GM18907 (cell line): ENCODE results near the gene ASPSCR1.
"Not testable (repeated sequence)": the region's sequence is repeated elsewhere in the genome, so short reads cannot be mapped to it uniquely, and the experiment has no call there.

ENCODE experiments used
- ATAC-seq: cut with Tn5 transposase; IDR thresholded peaks from one replicate; pipeline ENCODE4 v1.9.1; 2021; ENCODE audit warnings: mild to moderate bottlenecking, moderate library complexity; ENCODE audit not compliant: unreplicated experiment

Gene ASPSCR1

DNA sequence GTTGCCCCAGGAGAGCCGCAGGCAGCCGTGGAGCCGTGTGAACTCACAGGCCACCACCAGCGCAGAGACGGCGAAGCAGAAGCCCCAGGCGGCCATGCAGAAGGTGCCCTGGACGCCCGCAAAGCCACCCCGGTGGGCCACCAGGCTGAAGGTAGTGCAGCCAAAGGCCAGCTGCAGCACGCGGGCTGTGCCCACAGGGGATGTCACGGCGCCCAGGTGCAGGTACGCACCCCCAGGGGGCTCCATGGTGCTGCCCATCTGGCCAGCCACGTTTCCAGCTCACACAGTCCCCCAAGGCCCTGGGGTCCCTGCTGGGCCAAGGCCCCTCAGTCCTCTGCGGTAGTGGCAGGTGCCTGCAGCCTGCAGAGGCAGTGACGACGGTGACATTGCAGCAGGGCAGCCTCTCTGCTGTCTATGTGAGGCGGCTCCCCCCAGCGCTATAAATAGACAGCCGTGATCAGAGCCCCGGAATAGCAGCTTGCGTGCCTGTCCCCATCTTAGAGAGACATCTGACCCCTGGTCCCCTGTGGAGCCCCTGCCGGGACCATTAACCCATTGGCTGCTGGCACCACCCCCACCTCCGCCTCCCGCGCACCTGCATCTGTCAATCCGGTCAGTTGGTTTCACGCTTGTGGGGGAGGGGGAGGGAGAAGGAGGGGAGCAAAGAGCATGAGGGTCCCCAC is 35.8 kb upstream of the ASPSCR1 start:
- ATAC-seq, result no peak

DNA sequence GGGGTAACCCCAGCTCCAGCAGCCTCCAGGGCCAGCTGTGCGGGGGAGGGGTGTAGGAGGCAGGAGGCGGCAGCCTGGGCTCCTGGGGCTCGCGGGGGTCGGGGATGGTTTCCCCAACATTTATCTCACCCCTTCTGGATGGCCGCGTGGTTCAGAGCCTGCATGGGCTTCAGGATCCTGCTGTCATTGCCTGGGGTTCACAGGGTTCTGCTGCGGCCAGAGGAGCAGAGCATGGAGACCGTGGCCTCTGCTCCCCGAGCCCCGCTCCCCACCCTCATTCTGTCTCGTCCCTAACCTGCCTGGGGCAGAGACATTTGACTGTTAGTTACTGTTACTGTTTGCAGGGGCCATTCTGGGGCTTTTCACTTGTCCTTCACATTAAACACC is 35.3 kb upstream of the ASPSCR1 start:
- no peak for ATAC-seq

DNA sequence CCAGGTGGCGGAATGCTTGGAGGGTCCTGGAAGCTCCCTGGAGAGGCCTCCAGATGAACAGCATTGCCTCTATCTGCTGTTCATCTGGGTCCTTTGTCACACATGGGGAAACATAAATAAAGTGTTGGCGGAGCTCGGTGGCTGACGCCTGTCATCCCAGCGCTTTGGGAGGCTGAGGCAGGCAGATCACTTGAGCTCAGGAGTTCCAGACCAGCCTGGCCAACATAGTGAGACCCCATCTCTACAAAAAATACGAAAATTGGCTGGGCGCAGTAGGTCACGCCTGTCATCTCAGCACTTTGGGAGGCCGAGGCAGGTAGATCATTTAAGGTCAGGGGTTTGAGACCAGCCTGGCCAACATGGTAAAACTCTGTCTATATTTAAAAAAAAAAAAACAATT is 32.6 kb upstream of the ASPSCR1 start:
- no peak for ATAC-seq

DNA sequence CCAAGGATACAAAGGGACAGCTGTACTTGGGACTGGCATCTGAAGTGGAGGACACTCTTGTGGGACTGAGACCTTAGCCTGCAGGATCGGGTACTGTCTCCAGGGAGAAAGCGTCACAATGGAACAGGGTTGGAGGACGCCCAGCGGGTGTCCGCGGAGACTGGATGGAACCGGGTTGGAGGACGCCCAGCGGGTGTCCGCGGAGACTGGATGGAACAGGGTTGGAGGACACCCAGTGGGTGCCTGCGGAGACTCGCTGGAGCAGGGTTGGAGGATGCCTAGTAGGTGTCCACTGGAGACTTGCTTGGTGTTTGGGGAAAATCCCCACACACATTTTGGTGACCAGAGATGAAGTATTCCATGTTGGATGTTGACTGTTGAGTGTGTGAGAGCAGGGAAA is 30.2 kb upstream of the ASPSCR1 start, which contains the start of gene MYADML2:
Gene MYADML2, minus strand, starts transcription at position 45 of the 400 bp plus-strand sequence. CDS start 5,492 bp downstream, outside the sequence.
- no peak for ATAC-seq

DNA sequence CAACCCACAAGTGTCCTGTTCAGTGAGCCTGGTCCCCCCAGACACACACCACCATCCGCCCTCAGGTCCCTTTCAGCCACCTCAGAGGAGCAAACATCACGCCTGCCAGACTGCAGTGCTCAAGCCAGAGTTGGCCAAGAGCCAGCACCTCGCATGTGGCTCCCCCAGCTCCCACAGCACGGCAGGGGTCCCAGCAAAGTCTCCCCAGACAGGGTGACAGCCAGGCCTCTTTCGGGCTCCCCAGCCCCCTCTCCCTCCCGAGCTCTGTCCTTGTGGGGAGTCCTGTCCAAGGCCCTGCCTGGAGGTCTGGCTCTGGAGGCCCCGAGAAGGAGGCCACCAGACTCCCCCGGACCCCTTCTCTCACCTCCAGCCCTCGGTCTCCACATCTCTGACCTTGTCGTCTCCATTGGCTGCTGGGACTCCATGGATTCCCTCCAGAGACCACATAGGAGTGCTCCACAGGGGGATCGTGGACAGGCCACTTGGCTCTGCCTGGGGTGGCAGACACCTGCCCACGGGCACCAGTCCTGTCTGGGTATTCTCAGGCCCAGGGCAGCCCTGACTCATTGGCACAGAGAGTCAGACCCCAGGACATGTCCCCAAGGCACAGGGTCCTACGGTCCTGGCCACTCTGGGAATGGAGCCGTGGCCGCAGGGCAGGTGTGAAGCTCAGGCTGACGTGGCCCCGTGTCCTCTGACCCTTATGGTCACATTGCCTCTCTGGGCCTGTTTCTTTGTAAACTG is 28.6 kb upstream of the ASPSCR1 start:
- no peak for ATAC-seq

DNA sequence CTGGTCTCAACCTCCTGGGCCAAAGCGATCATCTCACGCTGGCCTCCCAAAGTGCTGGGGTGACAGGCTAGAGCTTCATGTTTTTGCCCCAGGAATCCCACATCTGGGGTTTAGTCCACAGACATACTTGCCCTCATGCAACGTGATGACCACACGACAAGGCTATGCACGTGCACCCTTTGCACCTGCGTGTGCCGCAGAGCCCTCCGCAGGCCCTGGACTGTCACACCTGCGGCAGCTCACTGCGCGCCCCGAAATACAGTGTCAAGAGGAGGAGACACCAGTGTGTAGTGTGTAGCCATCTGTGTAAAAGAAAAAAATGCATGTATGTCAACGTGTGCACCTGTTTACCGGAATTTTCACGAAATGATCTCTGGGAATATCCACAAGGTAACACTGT is 26.9 kb upstream of the ASPSCR1 start:
- ATAC-seq, result no peak

DNA sequence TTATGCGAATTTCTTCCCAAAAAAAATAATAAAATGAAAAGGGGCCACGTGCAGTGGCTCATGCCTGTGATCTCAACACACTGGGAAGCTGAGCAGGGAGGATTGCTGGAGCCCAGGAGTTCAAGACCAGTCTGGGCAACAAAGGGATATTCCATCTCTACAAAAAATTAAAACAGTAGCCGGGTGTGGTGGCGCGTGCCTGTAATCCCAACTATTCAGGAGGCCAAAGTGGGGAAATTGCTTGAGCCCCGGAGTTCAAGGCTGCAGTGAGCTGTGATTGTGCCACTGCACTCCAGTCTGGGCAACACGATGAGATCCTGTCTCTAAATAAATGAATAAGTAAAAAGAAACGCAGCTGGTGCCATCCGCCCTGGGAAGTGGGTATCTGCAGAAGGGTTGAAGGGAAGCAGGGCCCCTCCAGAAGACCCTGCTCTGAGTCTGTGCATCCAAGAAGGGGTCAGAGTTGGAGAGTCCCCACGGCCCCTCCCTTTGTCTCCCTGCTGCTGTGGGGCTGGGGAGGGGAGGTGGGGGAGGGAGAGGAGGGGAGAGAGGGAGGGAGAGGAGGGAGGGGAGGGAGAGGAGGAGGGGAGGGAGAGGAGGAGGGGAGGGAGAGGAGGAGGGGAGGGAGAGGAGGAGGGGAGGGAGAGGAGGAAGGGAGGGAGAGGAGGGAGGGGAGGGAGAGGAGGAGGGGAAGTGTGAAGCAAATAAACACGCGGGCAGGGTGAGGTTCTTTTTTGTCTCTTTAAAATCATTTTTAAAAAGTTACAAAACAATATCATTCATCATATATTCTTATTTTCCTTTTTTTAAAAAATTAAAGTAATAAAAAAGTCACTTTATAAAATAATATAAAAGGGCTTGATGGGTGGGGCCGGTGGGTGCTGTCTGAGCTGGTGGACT is 25.4 kb upstream of the ASPSCR1 start:
- no peak for ATAC-seq

DNA sequence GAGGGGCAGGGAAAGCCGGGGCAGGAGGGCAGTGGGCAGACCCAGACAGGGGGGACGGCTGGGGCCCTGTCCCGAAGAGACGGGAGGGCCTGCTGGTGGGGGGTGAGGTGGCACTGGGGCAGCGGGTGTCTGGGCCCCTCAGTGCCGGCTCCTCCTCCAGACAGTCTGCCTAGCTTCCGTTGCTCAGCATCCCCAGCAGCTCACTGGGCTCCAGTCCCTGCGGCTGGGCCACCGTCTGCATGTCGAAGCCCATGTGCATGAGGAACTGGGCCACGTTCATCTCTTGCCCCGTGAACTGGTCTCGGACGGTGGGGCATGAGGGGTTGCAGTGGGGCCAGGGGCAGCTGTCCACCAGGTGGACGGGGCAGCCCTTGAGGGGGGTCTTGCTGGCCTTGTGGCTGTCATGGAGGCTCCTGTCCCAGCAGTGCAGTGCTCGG is 24.6 kb upstream of the ASPSCR1 start:
- no peak for ATAC-seq

DNA sequence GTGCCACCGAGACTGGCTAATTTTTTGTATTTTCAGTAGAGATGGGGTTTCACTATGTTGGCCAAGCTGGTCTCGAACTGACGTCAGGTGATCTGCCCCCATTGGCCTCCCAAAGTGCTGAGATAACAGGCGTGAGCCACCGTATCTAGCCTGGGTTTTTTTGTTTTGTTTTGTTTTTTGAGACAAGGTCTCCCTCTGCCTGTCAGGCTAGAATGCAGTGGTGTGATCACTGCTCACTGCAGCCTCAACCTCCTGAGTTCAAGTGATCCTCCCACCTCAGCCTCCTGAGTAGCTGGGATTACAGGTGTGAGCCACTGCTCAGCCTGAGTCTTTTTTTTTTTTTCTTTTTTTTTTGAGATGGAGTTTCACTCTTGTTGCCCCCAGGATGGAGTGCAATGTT is 24.0 kb upstream of the ASPSCR1 start:
- not testable (repeated sequence) for ATAC-seq

DNA sequence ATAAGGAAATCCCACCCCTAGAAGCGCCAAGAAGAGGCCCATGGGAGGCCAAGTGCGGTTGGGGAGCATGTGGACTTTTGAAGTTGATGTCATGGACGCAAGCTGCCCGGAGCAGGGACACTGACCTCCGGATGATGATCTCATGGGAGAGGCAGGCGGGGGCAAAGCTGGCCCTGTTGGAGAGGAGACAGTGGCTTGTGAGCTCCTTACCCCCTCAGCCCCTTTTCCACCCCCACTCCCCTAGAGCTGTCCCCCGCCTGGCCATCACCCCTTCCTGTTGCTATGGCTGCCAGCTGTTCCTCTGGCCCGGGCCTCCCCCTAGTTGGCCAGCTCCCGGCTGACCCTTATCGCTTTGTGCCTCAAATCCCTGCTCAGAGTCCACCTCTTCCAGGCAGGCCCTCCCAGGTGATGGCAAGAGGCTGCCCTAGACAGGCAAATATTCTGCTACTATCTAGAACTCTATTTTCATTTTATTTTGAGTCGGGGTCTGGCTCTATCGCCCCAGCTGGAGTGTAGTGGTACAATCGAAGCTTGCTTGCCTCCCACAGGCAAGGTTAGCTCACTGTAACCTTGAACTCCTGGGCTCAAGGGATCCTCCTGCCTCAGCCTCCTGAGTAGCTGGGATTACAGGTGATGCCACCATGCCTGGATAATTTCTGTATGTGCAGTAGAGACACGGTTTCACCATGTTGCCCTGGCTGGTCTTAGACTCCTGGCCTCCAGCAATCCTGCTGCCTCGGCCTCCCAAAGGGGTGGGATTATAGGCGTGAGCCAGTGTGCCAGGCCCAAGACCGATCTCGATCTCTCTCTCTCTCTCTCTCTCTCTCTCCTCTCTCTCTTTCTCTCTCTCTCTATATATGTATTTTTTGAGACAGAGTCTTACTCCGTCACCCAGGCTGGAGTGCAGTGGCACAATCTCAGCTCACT is 23.0 kb upstream of the ASPSCR1 start:
- no peak for ATAC-seq

DNA sequence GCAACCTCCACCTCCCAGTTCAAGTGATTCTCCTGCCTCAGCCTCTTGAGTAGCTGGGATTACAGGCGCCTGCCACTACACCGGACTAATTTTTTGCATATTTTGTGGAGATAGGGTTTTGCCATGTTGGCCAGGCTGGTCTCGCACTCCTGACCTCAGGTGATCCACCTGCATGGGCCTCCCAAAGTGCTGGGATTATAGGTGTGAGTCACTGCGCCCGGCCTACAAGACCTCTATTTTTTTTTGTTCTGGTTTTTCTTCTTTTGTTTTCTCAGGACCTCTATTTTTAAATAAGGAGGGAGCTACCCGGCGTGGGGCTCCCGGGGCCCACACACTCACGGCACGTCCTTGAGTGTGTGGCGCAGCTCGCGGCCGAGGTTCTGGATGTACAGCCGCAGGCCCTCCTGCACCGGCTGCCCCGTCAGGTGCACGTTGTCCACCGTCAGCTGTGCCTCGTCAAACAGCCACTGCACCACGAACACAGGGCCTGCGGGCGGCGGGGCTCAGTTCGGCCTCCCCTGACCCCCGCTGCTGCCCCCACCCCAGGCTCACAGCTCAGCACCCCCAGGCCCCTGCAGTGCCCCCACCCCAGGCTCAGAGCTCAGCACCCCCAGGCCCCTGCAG is 22.3 kb upstream of the ASPSCR1 start:
- ATAC-seq, result no peak

DNA sequence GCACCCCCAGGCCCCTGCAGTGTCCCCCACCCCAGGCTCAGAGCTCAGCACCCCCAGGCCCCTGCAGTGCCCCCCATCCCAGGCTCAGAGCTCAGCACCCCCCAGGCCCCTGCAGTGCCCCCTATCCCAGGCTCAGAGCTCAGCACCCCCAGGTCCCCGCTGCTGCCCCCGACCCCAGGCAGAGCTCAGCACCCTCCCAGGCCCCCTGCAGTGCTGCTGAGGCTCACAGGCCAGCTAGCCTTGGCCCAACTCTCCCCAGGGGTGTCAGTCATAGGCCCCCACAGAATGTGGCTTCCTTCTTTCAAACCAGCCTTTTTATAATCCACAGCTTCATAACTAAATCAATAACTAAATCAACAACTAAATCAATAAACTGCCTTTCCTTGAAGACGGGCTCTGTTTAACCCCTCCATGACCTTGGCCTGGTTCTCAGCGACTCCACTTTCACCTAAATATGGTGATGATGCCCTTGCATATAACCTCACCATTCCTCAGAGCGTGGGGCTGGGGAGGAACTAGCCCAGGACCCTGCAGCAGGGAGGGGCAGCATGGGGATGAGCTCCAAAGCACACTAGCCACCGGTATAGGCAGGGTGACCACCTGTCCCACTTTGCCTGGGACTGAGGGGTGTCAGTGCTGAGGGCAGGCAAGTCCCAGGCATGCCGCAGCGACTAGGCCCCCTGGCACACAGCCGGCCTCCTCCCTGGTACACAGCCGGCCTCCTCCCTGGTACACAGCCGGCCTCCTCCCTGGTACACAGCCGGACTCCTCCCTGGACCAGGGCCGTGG is 21.5 kb upstream of the ASPSCR1 start:
- no peak for ATAC-seq

DNA sequence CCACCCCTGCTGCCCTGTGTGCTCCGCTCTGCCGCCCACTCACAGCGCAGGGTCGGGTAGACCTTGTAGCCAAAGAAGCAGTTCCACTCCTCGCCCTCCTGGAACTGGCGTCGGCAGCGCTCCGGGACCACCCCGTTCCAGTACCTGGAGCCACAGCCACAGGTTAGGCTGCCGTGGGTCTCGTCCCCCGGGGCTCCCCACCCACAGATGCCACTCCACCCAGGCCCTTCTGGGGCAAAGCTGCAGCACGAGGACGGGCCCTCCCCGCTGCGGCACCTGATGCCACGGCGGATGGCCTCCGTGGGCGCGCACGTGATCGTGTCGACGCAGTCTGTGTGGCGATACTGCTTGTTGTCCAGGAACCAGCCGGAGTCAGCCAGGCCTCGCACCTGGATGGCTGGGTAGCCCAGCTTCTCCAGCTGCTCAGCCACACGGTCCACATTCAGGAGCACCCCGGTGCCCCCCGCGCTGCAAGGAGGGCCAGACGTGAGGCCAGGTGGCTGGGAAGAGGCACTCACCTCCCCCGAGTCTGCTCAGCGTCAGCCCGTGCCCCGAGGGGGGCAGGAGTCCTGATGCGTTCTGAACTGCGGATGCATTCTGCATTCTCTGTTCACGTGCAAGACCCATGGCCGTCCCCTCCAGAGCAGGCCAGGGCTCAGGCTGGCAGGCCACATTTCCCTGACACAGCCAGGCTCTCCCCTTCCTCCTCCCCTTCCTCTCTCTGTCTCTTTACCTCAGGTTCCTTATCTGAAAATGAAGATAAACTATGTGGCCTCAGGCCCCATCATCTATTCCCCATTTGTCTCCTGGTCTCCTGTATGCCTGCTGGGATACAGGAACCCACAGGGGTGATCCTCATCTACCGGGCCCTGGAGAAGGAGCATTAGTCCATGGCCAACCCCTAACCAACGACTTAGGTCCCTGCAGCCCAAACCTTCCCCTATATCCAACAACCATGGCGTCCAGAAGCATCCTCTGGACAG is 20.5 kb upstream of the ASPSCR1 start:
- ATAC-seq, result no peak

DNA sequence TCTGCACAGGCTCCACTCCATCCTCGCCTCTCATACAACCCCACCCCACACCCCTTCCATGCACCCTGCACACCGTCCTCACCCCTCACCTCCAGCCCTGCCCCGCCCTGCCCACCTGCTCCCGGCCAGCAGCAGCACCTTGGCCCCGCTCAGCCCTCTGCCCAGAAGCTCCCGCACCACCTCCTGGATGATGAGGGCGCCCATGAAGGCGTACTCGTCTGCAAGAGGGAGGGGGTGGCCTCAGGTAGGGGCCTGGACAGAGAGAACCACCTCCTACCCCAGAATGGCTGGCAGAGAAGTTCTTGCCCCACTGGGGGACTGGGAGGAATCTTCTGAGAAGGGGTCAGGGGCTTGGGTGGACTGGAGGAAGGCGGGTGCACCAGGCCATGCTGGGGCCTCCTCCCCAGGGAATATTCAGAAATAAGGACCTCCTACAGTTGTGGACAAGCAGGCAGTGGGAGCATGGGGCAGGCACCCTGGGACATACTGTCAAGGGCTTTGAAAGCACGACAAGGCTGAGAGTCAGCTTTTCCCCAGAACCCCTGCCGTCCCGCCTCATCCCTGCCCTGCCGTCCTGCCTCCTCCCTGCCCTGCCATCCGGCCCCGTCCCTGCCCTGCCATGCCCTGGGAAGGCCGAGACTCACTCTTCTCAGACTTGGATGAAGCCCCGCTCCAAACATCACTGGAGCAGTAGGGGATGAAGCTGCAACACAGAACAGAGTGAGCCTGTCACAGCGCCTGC is 19.6 kb upstream of the ASPSCR1 start:
- ATAC-seq, result no peak

DNA sequence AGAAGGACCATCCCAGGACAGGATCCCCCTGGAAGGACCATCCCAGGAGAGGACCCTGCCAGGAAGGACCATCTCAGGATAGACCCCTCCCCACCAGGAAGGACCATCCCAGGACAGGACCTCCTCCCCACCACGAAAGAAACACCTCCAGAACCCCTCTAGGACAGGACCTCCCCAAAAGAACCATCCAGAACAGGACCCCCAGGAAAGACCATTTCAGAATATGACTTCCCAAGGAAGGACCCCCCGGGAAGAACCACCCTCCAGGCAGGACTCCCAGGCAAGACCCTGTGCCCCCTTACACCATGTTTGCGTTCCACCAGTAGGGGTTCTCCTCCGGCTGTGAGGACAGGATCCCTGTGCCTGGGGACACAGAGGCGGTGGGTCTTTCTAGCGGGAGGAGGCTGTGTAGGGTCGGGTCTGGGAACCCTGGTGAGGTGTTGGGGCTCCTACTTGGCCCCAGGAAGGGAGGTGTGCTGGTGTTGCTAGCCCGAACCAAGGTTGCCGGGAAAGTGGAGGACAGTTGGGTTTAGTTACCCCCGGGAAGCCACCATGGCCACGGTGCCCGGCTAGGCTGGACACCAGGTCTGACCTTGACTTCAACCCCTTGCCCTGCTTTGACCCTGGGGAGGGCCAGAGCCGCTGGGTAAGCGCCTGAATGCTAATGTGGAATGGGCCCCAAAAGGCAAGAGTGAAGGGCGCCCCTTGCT is 18.6 kb upstream of the ASPSCR1 start:
- no peak for ATAC-seq

DNA sequence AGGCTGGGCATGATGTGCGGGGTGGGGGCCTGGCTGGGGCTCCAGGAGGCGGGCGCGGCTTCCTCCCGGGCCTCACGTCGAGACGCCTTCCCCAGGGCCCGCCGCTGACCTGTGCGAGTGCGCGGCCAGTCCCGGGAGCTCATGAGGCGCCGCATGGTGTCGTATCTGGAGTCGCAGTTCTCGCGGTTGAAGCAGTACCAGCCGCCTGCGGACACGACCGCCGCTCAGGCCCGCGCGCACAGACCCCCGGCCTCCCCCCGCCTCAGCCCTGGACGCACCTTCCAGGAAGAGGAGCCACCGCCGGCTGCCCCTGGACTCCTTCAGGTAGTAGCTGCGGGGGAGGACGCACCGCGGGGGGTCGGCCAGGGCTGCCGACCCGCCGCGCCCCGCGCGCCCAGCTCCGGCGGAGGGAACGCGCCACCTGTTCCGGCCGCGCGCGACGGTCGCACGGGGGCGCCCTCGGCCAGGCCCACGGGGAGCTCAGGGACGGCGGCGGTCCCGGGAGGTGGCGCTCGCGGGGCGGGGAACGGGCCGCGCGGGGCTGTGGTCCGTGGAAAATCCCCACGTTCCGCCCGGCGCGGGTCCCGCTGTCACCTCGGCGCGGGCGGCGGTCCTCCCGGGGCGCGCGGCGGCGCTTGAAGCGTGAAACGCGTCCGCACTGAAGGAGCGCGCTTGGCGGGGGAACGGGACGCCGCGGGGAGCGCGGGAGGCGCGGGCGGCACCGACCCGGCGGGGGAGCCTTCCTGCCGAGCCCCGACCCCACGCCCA is 17.9 kb upstream of the ASPSCR1 start:
- ATAC-seq, result peak; percentile 48
